ENCODE results near the gene ADGRL3. TPM values are rescaled to one million over a fixed set of nuclear protein-coding genes. Genes with fewer than 3 reads are reported as not detected.

The ADGRL3 gene
- total RNA-seq, 1 donor from 2014 or later, result 34.5 TPM

DNA sequence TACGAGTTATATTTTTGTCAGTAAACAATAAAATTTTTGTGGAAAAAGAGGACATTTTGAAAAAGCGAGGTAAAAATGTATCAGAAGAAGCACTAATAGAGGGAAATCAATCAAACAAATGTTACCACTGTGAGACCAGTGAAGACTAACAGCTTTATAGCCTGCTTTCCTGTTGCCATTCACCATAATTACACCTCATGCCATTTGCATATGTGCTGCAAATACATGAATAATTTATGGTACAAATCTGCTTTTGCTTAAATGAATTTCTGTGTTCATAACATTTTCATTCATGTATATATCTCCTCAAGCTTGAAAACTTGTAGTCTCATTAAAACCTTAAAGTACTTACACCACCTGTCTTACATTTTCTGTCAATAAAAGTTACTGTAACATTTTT lies 830.8 kb downstream of the ADGRL3 start:
- no peak overlapping the region for H3K4me3 Mint-ChIP-seq
- peaks cover 2% of the 10 kb centered on the region for H3K36me3 Mint-ChIP-seq (ENCODE audit: low read depth)
- H3K9me3 Mint-ChIP-seq, result peaks cover 2% of the 10 kb centered on the region
- H3K27me3 Mint-ChIP-seq (ENCODE audit: low read depth), result no peaks in the 10 kb centered on the region
- TF ChIP-seq, protein P1, sequence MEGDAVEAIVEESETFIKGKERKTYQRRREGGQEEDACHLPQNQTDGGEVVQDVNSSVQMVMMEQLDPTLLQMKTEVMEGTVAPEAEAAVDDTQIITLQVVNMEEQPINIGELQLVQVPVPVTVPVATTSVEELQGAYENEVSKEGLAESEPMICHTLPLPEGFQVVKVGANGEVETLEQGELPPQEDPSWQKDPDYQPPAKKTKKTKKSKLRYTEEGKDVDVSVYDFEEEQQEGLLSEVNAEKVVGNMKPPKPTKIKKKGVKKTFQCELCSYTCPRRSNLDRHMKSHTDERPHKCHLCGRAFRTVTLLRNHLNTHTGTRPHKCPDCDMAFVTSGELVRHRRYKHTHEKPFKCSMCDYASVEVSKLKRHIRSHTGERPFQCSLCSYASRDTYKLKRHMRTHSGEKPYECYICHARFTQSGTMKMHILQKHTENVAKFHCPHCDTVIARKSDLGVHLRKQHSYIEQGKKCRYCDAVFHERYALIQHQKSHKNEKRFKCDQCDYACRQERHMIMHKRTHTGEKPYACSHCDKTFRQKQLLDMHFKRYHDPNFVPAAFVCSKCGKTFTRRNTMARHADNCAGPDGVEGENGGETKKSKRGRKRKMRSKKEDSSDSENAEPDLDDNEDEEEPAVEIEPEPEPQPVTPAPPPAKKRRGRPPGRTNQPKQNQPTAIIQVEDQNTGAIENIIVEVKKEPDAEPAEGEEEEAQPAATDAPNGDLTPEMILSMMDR (conservative IDR thresholded peaks at IDR 0.05), result no peak
- H3K27ac Mint-ChIP-seq (ENCODE audit: unreplicated experiment), result no peak overlapping the region
- H3K4me1 Mint-ChIP-seq, result no peaks in the 10 kb centered on the region
- no peak for DNase-seq (ENCODE audit: low read depth, low spot score)

DNA sequence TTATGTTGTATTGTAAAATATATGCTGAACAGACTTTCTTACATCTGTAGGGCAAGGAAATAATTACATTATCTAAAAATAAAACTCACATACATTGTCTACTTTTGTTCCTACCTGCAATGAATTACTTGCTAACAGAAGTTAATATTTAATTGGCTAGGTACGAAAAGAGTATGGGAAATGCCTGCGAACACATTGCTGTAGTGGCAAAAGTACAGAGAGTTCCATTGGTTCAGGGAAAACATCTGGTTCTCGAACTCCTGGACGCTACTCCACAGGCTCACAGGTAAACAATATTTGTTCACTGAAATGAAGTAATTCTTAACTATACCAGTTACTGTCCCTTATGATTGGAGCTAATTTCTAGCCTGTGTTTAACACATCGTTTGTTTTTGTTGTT lies 837.4 kb downstream of the ADGRL3 start:
- Mint-ChIP-seq H3K36me3 (ENCODE audit: low read depth) (peaks cover 1% of the 10 kb centered on the region), H3K27ac (ENCODE audit: unreplicated experiment) (no peak overlapping the region), H3K9me3 (no peaks in the 10 kb centered on the region), H3K4me3 (no peak overlapping the region), H3K27me3 (ENCODE audit: low read depth) (no peaks in the 10 kb centered on the region), H3K4me1 (no peaks in the 10 kb centered on the region)
- TF ChIP-seq, protein P1 (conservative IDR thresholded peaks at IDR 0.05), result no peak
- no peak for DNase-seq (ENCODE audit: low read depth, low spot score)

- Mint-ChIP-seq H3K9me3 (no peaks in the 10 kb centered on the region), H3K27me3 (ENCODE audit: low read depth) (no peaks in the 10 kb centered on the region), H3K4me3 (no peak overlapping the region), H3K36me3 (ENCODE audit: low read depth) (no peaks in the 10 kb centered on the region), H3K27ac (ENCODE audit: unreplicated experiment) (no peak overlapping the region), H3K4me1 (peaks cover 4% of the 10 kb centered on the region)
- DNase-seq (ENCODE audit: low read depth, low spot score), result no peak
- TF ChIP-seq, protein P1 (conservative IDR thresholded peaks at IDR 0.05), result no peak
Measured at GRCh38 chr4:62051332-62051731, 851.2 kb downstream of the ADGRL3 start.

GRCh38 chr4:62053974-62054373 lies 853.8 kb downstream of the ADGRL3 start:
- H3K27ac Mint-ChIP-seq (ENCODE audit: unreplicated experiment), result no peak overlapping the region
- H3K9me3 Mint-ChIP-seq, result no peaks in the 10 kb centered on the region
- H3K4me3 Mint-ChIP-seq, result no peak overlapping the region
- H3K27me3 Mint-ChIP-seq (ENCODE audit: low read depth), result no peaks in the 10 kb centered on the region
- no peak for DNase-seq (ENCODE audit: low read depth, low spot score)
- no peaks in the 10 kb centered on the region for H3K36me3 Mint-ChIP-seq (ENCODE audit: low read depth)
- TF ChIP-seq, protein P1 (conservative IDR thresholded peaks at IDR 0.05), result no peak
- peaks cover 4% of the 10 kb centered on the region for H3K4me1 Mint-ChIP-seq

DNA sequence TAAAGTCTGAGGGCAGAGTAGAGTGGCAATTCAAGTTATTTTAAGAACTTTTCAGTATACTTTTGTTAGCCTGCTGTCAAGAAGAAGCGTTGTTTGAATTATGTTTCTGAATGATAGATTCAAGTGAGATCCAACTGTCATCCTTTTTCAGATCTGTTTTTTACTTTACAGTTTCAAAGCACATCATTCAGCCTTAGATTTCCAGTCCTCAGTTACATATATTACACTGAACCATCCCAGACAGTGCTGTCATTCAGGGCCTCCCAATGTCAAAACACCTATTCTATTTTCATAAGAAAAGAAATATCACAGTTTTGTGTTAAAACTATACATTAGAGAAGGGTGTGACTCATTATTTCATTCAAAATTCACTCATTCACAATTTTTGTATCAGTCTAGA lies 856.9 kb downstream of the ADGRL3 start:
- no peaks in the 10 kb centered on the region for H3K36me3 Mint-ChIP-seq (ENCODE audit: low read depth)
- TF ChIP-seq, protein P1 (conservative IDR thresholded peaks at IDR 0.05), result no peak
- H3K27ac Mint-ChIP-seq (ENCODE audit: unreplicated experiment), result no peak overlapping the region

DNA sequence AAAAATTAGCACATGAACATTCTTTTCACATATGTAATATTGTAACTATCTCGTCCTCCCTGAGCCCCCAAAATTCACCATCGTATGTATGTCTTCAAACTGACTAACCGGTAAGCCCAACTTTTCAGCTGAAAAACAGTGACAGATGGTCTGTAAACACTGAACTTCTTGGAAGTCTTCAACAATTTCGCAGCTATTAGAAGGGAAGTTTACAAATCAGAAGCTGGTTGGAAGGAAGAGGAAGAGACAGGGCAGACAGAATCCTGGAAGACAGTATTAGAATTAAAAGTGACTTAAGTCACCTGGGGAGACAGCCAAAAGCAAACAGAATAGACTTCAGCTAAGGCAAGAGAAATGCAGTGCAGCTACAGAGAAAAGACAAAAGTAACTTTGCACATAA lies 858.4 kb downstream of the ADGRL3 start:
- no peaks in the 10 kb centered on the region for H3K36me3 Mint-ChIP-seq (ENCODE audit: low read depth)
- DNase-seq (ENCODE audit: low read depth, low spot score), result no peak
- H3K27ac Mint-ChIP-seq (ENCODE audit: unreplicated experiment), result no peak overlapping the region
- H3K27me3 Mint-ChIP-seq (ENCODE audit: low read depth), result no peaks in the 10 kb centered on the region
- no peaks in the 10 kb centered on the region for H3K9me3 Mint-ChIP-seq
- H3K4me1 Mint-ChIP-seq, result peaks cover 5% of the 10 kb centered on the region
- TF ChIP-seq, protein P1 (conservative IDR thresholded peaks at IDR 0.05), result no peak
- no peak overlapping the region for H3K4me3 Mint-ChIP-seq

More for the DNA sequence above, 856.9 kb downstream of the ADGRL3 start:
- Mint-ChIP-seq H3K9me3 (no peaks in the 10 kb centered on the region), H3K4me3 (no peak overlapping the region), H3K27me3 (ENCODE audit: low read depth) (no peaks in the 10 kb centered on the region), H3K4me1 (no peaks in the 10 kb centered on the region)
- DNase-seq (ENCODE audit: low read depth, low spot score), result no peak
